Stimulated activated memory B cell treated with anti-CD40 and anti-IgM and Interleukin-4, amounts not matched to agents 10 μg/mL and 1 μg/mL and 100 μg/mL, for 72 hours (primary cell): ENCODE measurements around the gene GPR153.

Source experiments
- ATAC-seq: fragments of 150-1000 bp; cut with Tn5 transposase; 2 replicates; pipeline ENCODE4 v1.10.0; 2021
- H3K27ac Mint-ChIP-seq: one replicate; pipeline ENCODE4 v1.8.0; 2022; ENCODE audit warnings: mild to moderate bottlenecking, mixed read lengths
- H3K27me3 Mint-ChIP-seq: one replicate; pipeline ENCODE4 v1.8.0; 2022; ENCODE audit warnings: mixed read lengths
- H3K36me3 Mint-ChIP-seq: one replicate; pipeline ENCODE4 v1.8.0; 2022; ENCODE audit warnings: mixed read lengths
- H3K4me1 Mint-ChIP-seq: one replicate; pipeline ENCODE4 v1.8.0; 2022; ENCODE audit warnings: mixed read lengths
- H3K4me3 Mint-ChIP-seq: one replicate; pipeline ENCODE4 v1.8.0; 2022; ENCODE audit warnings: mild to moderate bottlenecking, moderate library complexity, mixed read lengths
- H3K9me3 Mint-ChIP-seq: one replicate; pipeline ENCODE4 v1.8.0; 2022; ENCODE audit warnings: mixed read lengths

GPR153 gene

GRCh38 chr1:6218375-6219164, 42.3 kb downstream of the GPR153 start:
- Mint-ChIP-seq H3K27me3 (peaks cover 50% of the 10 kb centered on the region), H3K36me3 (peaks cover 31% of the 10 kb centered on the region), H3K4me3 (no peak overlapping the region), H3K4me1 (peaks cover 15% of the 10 kb centered on the region), H3K9me3 (peaks cover 3% of the 10 kb centered on the region), H3K27ac (no peak overlapping the region)
- ATAC-seq = no peak

GRCh38 chr1:6212193-6212959, 48.5 kb downstream of the GPR153 start:
- H3K27ac Mint-ChIP-seq = no peak overlapping the region
- no peaks in the 10 kb centered on the region for H3K36me3 Mint-ChIP-seq
- no peak for ATAC-seq
- peaks cover 77% of the 10 kb centered on the region for H3K27me3 Mint-ChIP-seq
- H3K9me3 Mint-ChIP-seq = peaks cover 3% of the 10 kb centered on the region
- peaks cover 23% of the 10 kb centered on the region for H3K4me1 Mint-ChIP-seq
- no peak overlapping the region for H3K4me3 Mint-ChIP-seq

- Mint-ChIP-seq H3K4me1 (peaks cover 25% of the 10 kb centered on the region), H3K27me3 (peaks cover 77% of the 10 kb centered on the region), H3K9me3 (peaks cover 3% of the 10 kb centered on the region), H3K36me3 (no peaks in the 10 kb centered on the region), H3K4me3 (no peak overlapping the region), H3K27ac (no peak overlapping the region)
- ATAC-seq = no peak
Measured at GRCh38 chr1:6211731-6212130, 49.2 kb downstream of the GPR153 start.

- Mint-ChIP-seq H3K9me3 (peaks cover 3% of the 10 kb centered on the region), H3K36me3 (no peaks in the 10 kb centered on the region), H3K27me3 (peaks cover 70% of the 10 kb centered on the region), H3K4me3 (no peak overlapping the region), H3K27ac (no peak overlapping the region), H3K4me1 (peaks cover 27% of the 10 kb centered on the region)
- ATAC-seq = no peak
Measured at GRCh38 chr1:6210591-6211355, 50.1 kb downstream of the GPR153 start.

GRCh38 chr1:6209661-6210580, 51.0 kb downstream of the GPR153 start:
- peak overlapping the region; percentile 30 for H3K4me3 Mint-ChIP-seq
- no peak overlapping the region for H3K27ac Mint-ChIP-seq
- peaks cover 27% of the 10 kb centered on the region for H3K4me1 Mint-ChIP-seq
- ATAC-seq = peak; percentile 47
- no peaks in the 10 kb centered on the region for H3K36me3 Mint-ChIP-seq
- peaks cover 2% of the 10 kb centered on the region for H3K9me3 Mint-ChIP-seq
- H3K27me3 Mint-ChIP-seq = peaks cover 62% of the 10 kb centered on the region

- peak; percentile 52 for ATAC-seq
- peaks cover 56% of the 10 kb centered on the region for H3K27me3 Mint-ChIP-seq
Measured at GRCh38 chr1:6208723-6209660, 51.9 kb downstream of the GPR153 start.

GRCh38 chr1:6207921-6208320, 53.0 kb downstream of the GPR153 start:
- Mint-ChIP-seq H3K4me3 (no peak overlapping the region), H3K9me3 (no peaks in the 10 kb centered on the region)

More at GRCh38 chr1:6208723-6209660, 51.9 kb downstream of the GPR153 start:
- Mint-ChIP-seq H3K9me3 (no peaks in the 10 kb centered on the region), H3K4me3 (peak overlapping the region; percentile 47), H3K36me3 (no peaks in the 10 kb centered on the region), H3K27ac (no peak overlapping the region), H3K4me1 (peaks cover 27% of the 10 kb centered on the region)

GRCh38 chr1:6207075-6207885, 53.6 kb downstream of the GPR153 start:
- H3K27me3 Mint-ChIP-seq = peaks cover 40% of the 10 kb centered on the region
- H3K4me3 Mint-ChIP-seq = peak overlapping the region; percentile 80
- no peak overlapping the region for H3K27ac Mint-ChIP-seq
- no peaks in the 10 kb centered on the region for H3K9me3 Mint-ChIP-seq
- H3K36me3 Mint-ChIP-seq = no peaks in the 10 kb centered on the region
- no peak for ATAC-seq
- H3K4me1 Mint-ChIP-seq = peaks cover 20% of the 10 kb centered on the region

More at GRCh38 chr1:6207921-6208320, 53.0 kb downstream of the GPR153 start:
- ATAC-seq = no peak
- H3K36me3 Mint-ChIP-seq = no peaks in the 10 kb centered on the region
- peaks cover 47% of the 10 kb centered on the region for H3K27me3 Mint-ChIP-seq
- H3K27ac Mint-ChIP-seq = no peak overlapping the region
- H3K4me1 Mint-ChIP-seq = peaks cover 26% of the 10 kb centered on the region

- H3K9me3 Mint-ChIP-seq = no peaks in the 10 kb centered on the region
- no peak overlapping the region for H3K27ac Mint-ChIP-seq
- H3K27me3 Mint-ChIP-seq = peaks cover 32% of the 10 kb centered on the region
- peak overlapping the region; percentile 80 for H3K4me3 Mint-ChIP-seq
- peaks cover 22% of the 10 kb centered on the region for H3K4me1 Mint-ChIP-seq
- ATAC-seq = no peak
- H3K36me3 Mint-ChIP-seq = no peaks in the 10 kb centered on the region
Measured at GRCh38 chr1:6206520-6206855, 54.4 kb downstream of the GPR153 start.

GRCh38 chr1:6205849-6206519, 54.9 kb downstream of the GPR153 start, which contains the start of gene RNF207:
Gene RNF207 (plus strand): TSS chr1:6206119. CDS start chr1:6206536, 417 bp downstream.
- Mint-ChIP-seq H3K4me3 (peak within 1 kb of the TSS; percentile 80), H3K9me3 (no peaks in the 10 kb centered on the region), H3K4me1 (peaks cover 27% of the 10 kb centered on the region), H3K27ac (no peak within 1 kb of the TSS), H3K27me3 (peaks cover 31% of the 10 kb centered on the region), H3K36me3 (no peaks in the 10 kb centered on the region)
- ATAC-seq = peak; percentile 66

- Mint-ChIP-seq H3K4me1 (peaks cover 49% of the 10 kb centered on the region), H3K27me3 (peaks cover 8% of the 10 kb centered on the region), H3K4me3 (no peak overlapping the region), H3K36me3 (peaks cover 10% of the 10 kb centered on the region), H3K9me3 (no peaks in the 10 kb centered on the region), H3K27ac (peak overlapping the region; percentile 93)
- no peak for ATAC-seq
Measured at GRCh38 chr1:6202256-6202655, 58.6 kb downstream of the GPR153 start.

- ATAC-seq = no peak
- no peaks in the 10 kb centered on the region for H3K9me3 Mint-ChIP-seq
- H3K27ac Mint-ChIP-seq = peak overlapping the region; percentile 93
- H3K4me1 Mint-ChIP-seq = peaks cover 59% of the 10 kb centered on the region
- peaks cover 26% of the 10 kb centered on the region for H3K36me3 Mint-ChIP-seq
- peak overlapping the region; percentile 86 for H3K4me3 Mint-ChIP-seq
- no peaks in the 10 kb centered on the region for H3K27me3 Mint-ChIP-seq
Measured at GRCh38 chr1:6200188-6200809, 60.6 kb downstream of the GPR153 start.
